ENCODE results near the gene OXSM. TPM values are rescaled to one million over a fixed set of nuclear protein-coding genes. Genes with fewer than 3 reads are reported as not detected.

Gene OXSM
- total RNA-seq, 1 experiment from 2014 or later: 0.28 TPM

DNA sequence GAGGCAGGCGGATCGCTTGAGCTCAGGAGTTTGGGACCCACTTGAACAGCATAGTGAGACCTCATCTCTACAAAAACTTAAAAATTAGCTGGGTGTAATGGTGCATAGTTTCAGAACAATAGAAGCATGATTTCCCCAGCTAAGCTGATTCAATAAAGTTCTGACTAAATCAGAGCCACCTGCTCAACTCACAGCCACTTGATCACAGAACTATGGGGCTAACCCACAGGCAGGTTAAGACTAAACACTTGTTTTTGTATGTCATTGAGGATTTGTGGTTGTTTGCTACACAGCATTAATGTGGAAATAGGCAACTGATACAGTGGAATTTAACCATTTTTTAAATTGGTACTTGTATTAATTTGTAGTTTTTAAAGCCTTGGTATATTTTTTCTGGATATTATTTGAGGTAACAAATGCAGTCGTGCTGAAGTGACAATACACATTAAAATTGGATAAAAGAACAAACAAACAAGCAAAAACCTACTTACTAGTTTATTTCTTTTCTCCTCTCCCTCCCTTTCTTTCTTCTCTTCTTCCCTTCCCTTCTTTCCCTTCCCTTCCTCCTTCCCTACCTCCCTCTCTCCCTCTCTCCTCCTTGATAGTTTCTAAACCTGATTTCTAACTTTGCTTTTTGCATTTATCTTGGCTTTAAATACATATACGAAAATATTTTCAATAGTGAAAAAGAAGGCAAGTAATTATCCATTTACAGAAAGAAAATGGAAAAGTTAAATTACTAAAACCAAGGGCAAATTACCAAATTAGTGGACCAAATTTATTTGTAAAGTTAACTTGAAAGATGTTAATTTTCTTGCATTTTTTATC is 32.1 kb downstream of the OXSM start:
- DNase-seq (ENCODE audit: low read depth, low spot score) (no peak), ATAC-seq (no peak)
- ChIA-PET POLR2A (no interaction called here), CTCF (no interaction called here)
- Histone ChIP-seq H3K27me3 (ENCODE audit: control insufficient read depth, insufficient read depth, low read length) (no peaks in the 10 kb centered on the region), H3K4me1 (ENCODE audit: control insufficient read depth, insufficient read depth, low read length) (no peaks in the 10 kb centered on the region), H3K36me3 (ENCODE audit: control insufficient read depth, insufficient read depth, low read length) (no peaks in the 10 kb centered on the region), H3K4me3 (ENCODE audit: low read depth in 2 of 2, low read length in 2 of 2) (no peak overlapping the region), H3K27ac (ENCODE audit: low read length) (no peak overlapping the region), H3K9me3 (ENCODE audit: control insufficient read depth, insufficient read depth, low read depth, low read length) (no peaks in the 10 kb centered on the region)
- TF ChIP-seq SIN3A (IDR thresholded peaks at IDR 0.05; ENCODE audit: borderline replicate concordance, insufficient read depth, low read depth, low read length): no peak
- no peak for TF ChIP-seq TCF7L2 (IDR thresholded peaks at IDR 0.05; ENCODE audit: low read depth, low read length)
- TF ChIP-seq REST (IDR thresholded peaks at IDR 0.05; ENCODE audit: insufficient read depth in 1 of 2, low read depth in 2 of 2, low read length in 1 of 2): no peak
- no peak for TF ChIP-seq CTCF (IDR thresholded peaks at IDR 0.05)
- no peak for TF ChIP-seq POLR2AphosphoS5 (IDR thresholded peaks at IDR 0.05; ENCODE audit: low read depth, low read length)
- intact Hi-C loops (cut with micrococcal nuclease; ENCODE audit: unreplicated experiment): no loop called here
- in situ Hi-C loops (cut with HindIII; ENCODE audit: low pct_unique_long_range_greater_than_20kb, low sequenced_read_pairs): no loop called here
- BruUV-seq (replicated peaks): no TSS peak

DNA sequence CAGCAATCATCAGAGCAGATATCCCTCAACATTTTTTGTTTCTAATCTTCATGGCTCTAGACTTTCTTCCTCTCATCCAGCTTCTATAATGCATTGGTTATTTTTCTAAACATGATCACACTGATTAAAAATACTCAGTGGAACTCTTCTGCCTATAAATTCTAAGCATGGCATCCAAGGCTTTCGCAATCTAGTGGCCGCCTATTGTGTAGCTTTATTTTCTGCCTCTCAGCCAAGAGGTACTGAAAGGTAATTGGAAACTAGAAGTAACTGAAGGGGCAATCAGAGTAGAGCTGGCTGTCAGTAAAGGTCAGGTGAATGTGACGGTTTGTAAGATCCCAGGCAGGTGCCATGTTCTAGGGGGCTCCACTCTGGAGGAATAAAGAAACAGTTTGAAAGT is 33.4 kb downstream of the OXSM start:
- H3K4me1 ChIP-seq (ENCODE audit: control insufficient read depth, insufficient read depth, low read length): no peaks in the 10 kb centered on the region
- DNase-seq (ENCODE audit: low read depth, low spot score): no peak
- H3K36me3 ChIP-seq (ENCODE audit: control insufficient read depth, insufficient read depth, low read length): no peaks in the 10 kb centered on the region
- H3K9me3 ChIP-seq (ENCODE audit: control insufficient read depth, insufficient read depth, low read depth, low read length): no peaks in the 10 kb centered on the region
- intact Hi-C loops (cut with micrococcal nuclease; ENCODE audit: unreplicated experiment): no loop called here
- H3K27me3 ChIP-seq (ENCODE audit: control insufficient read depth, insufficient read depth, low read length): no peaks in the 10 kb centered on the region
- ATAC-seq: no peak
- no TSS peak for BruUV-seq (replicated peaks)
- ChIA-PET CTCF (no interaction called here), POLR2A (no interaction called here)
- H3K4me3 ChIP-seq (ENCODE audit: low read depth in 2 of 2, low read length in 2 of 2): no peak overlapping the region
- in situ Hi-C loops (cut with HindIII; ENCODE audit: low pct_unique_long_range_greater_than_20kb, low sequenced_read_pairs): no loop called here
- H3K27ac ChIP-seq (ENCODE audit: low read length): no peak overlapping the region
- TF ChIP-seq POLR2AphosphoS5 (IDR thresholded peaks at IDR 0.05; ENCODE audit: low read depth, low read length) (no peak), CTCF (IDR thresholded peaks at IDR 0.05) (no peak), REST (IDR thresholded peaks at IDR 0.05; ENCODE audit: insufficient read depth in 1 of 2, low read depth in 2 of 2, low read length in 1 of 2) (no peak), TCF7L2 (IDR thresholded peaks at IDR 0.05; ENCODE audit: low read depth, low read length) (no peak), SIN3A (IDR thresholded peaks at IDR 0.05; ENCODE audit: borderline replicate concordance, insufficient read depth, low read depth, low read length) (no peak)

All from Panc1 (cell line).